Neuronal stem cell (in vitro differentiated cells): ENCODE data around the gene P4HB.
"Not testable (repeated sequence)": the region's sequence is repeated elsewhere in the genome, so short reads cannot be mapped to it uniquely, and the experiment has no call there.

ENCODE experiments used
- DNase-seq: peaks from one replicate; pipeline ENCODE4 v3.0.0-alpha.2; 2013; ENCODE audit warnings: low spot score
- H2AFZ ChIP-seq: one replicate; pipeline ENCODE4 v1.6.1; 2013; ENCODE audit warnings: mild to moderate bottlenecking, low read length, inconsistent platforms
- H2AK5ac ChIP-seq: 2 replicates; pipeline ENCODE4 v1.6.1; 2013; ENCODE audit warnings: low read depth, mild to moderate bottlenecking, inconsistent platforms, low read length, moderate library complexity, mixed read lengths
- H2BK120ac ChIP-seq: 2 replicates; pipeline ENCODE4 v1.6.1; 2013; ENCODE audit warnings: low read depth, mild to moderate bottlenecking, inconsistent platforms, low read length, moderate library complexity, mixed read lengths
- H2BK12ac ChIP-seq: one replicate; pipeline ENCODE4 v1.6.1; 2013; ENCODE audit warnings: low read length, inconsistent platforms
- H2BK15ac ChIP-seq: 2 replicates; pipeline ENCODE4 v1.6.1; 2013; ENCODE audit warnings: mild to moderate bottlenecking, low read length, inconsistent platforms, mixed read lengths
- H2BK5ac ChIP-seq: one replicate; pipeline ENCODE4 v1.6.1; 2013; ENCODE audit warnings: inconsistent platforms, mild to moderate bottlenecking, low read length, moderate library complexity
- H3K14ac ChIP-seq: one replicate; pipeline ENCODE4 v1.6.1; 2013; ENCODE audit warnings: low read length, inconsistent platforms
- H3K18ac ChIP-seq: 2 replicates; pipeline ENCODE4 v1.6.1; 2013; ENCODE audit warnings: low read length, inconsistent platforms
- H3K23ac ChIP-seq: 2 replicates; pipeline ENCODE4 v1.6.1; 2013; ENCODE audit warnings: low read depth, mild to moderate bottlenecking, mixed read lengths, low read length, inconsistent platforms; ENCODE audit not compliant: poor library complexity
- H3K27ac ChIP-seq: replicated peaks from 3 replicates; pipeline ENCODE4 v1.5.1; 2013; ENCODE audit warnings: low read length, inconsistent platforms
- H3K27me3 ChIP-seq, 3 experiments: 2 replicates each; pipeline ENCODE4 v1.6.1; 2013; ENCODE audit warnings: low read length in 3 of 3, mild to moderate bottlenecking in 2 of 3, inconsistent platforms in 1 of 3, low read depth in 1 of 3, mixed read lengths in 1 of 3, moderate library complexity in 1 of 3; ENCODE audit not compliant: control insufficient read depth in 3 of 3, insufficient read depth in 3 of 3
- H3K36me3 ChIP-seq, 2 donors: replicated peaks in 1 of 2; 2 replicates each; pipeline ENCODE4 v1.6.1; 2013; ENCODE audit warnings: low read length in 2 of 2; ENCODE audit not compliant: control insufficient read depth in 2 of 2, insufficient read depth in 2 of 2
- H3K4ac ChIP-seq: 2 replicates; pipeline ENCODE4 v1.6.1; 2013; ENCODE audit warnings: inconsistent platforms, mild to moderate bottlenecking, low read length, moderate library complexity
- H3K4me1 ChIP-seq, 2 donors: 1 replicate in 1 of 2; 2 replicates in 1 of 2; pipeline ENCODE4 v1.6.1; 2013; ENCODE audit warnings: low read length in 2 of 2, low read depth in 1 of 2; ENCODE audit not compliant: control insufficient read depth in 2 of 2, insufficient read depth in 1 of 2
- H3K4me2 ChIP-seq: one replicate; pipeline ENCODE4 v1.6.1; 2013; ENCODE audit warnings: mild to moderate bottlenecking, low read length, inconsistent platforms; ENCODE audit not compliant: insufficient read depth, poor library complexity, severe bottlenecking
- H3K4me3 ChIP-seq, 2 donors: 2 replicates each; pipeline ENCODE4 v1.5.1; 2013; ENCODE audit warnings: low read length in 2 of 2, mild to moderate bottlenecking in 2 of 2, inconsistent platforms in 1 of 2, moderate library complexity in 1 of 2
- H3K79me1 ChIP-seq: one replicate; pipeline ENCODE4 v1.6.1; 2013; ENCODE audit warnings: low read depth, mild to moderate bottlenecking, inconsistent platforms, low read length, moderate library complexity
- H3K9ac ChIP-seq: one replicate; pipeline ENCODE4 v1.6.1; 2013; ENCODE audit warnings: mild to moderate bottlenecking, low read depth, low read length, inconsistent platforms; ENCODE audit not compliant: poor library complexity
- H3K9me3 ChIP-seq, 2 donors: replicated peaks in 1 of 2; 2 replicates each; pipeline versions ENCODE3 to v1.6.1; 2013; ENCODE audit warnings: low read length in 2 of 2, mild to moderate bottlenecking in 2 of 2, inconsistent platforms in 1 of 2, low read depth in 1 of 2, mixed read lengths in 1 of 2, moderate library complexity in 1 of 2; ENCODE audit not compliant: control insufficient read depth in 2 of 2, insufficient read depth in 1 of 2
- H4K8ac ChIP-seq: one replicate; pipeline ENCODE4 v1.6.1; 2013; ENCODE audit warnings: low read depth, mild to moderate bottlenecking, inconsistent platforms, low read length, moderate library complexity
- H4K91ac ChIP-seq: one replicate; pipeline ENCODE4 v1.6.1; 2013; ENCODE audit warnings: low read length, low read depth, mild to moderate bottlenecking, inconsistent platforms; ENCODE audit not compliant: poor library complexity
- WGBS, 2 donors: extraction: QIAGEN DNeasy Blood & Tissue Kit; methylation state at CpG; one replicate each; pipeline ENCODE4 v1.1.7; 2013; ENCODE audit warnings: missing lambda C conversion rate in 2 of 2, mixed read lengths in 1 of 2; ENCODE audit not compliant: insufficient read length in 2 of 2, insufficient replicate concordance in 1 of 2; ENCODE audit errors: extremely low coverage in 2 of 2; 5-methylcytosine and 5-hydroxymethylcytosine counted together

The P4HB gene

GRCh38 chr17:81841866-81842265 lies 18.5 kb downstream of the P4HB start:
- H3K4me2 ChIP-seq = no peak overlapping the region
- no CpG with 5 or more reads among the region's 15 CpGs for WGBS, 2 donors
- H3K4ac ChIP-seq = no peak overlapping the region
- H3K27ac ChIP-seq = no peak overlapping the region
- no peak overlapping the region for H3K9ac ChIP-seq
- H4K91ac ChIP-seq = no peak overlapping the region
- no peak overlapping the region for H3K18ac ChIP-seq
- no peak overlapping the region for H3K4me3 ChIP-seq
- H2BK5ac ChIP-seq = no peak overlapping the region
- H4K8ac ChIP-seq = peak overlapping the region; percentile 82
- H2AK5ac ChIP-seq = peak overlapping the region; percentile 63
- H3K4me1 ChIP-seq = no peaks in the 10 kb centered on the region
- DNase-seq = no peak
- no peaks in the 10 kb centered on the region for H3K27me3 ChIP-seq
- no peak overlapping the region for H2BK15ac ChIP-seq
- H2AFZ ChIP-seq = no peak overlapping the region
- H3K36me3 ChIP-seq = peaks cover 42 to 44% of the 10 kb centered on the region in 2 donors
- no peak overlapping the region for H3K14ac ChIP-seq
- H3K23ac ChIP-seq = no peak overlapping the region
- no peak overlapping the region for H2BK12ac ChIP-seq
- no peak overlapping the region for H2BK120ac ChIP-seq
- no peaks in the 10 kb centered on the region for H3K9me3 ChIP-seq
- peaks cover 7% of the 10 kb centered on the region for H3K79me1 ChIP-seq

DNA sequence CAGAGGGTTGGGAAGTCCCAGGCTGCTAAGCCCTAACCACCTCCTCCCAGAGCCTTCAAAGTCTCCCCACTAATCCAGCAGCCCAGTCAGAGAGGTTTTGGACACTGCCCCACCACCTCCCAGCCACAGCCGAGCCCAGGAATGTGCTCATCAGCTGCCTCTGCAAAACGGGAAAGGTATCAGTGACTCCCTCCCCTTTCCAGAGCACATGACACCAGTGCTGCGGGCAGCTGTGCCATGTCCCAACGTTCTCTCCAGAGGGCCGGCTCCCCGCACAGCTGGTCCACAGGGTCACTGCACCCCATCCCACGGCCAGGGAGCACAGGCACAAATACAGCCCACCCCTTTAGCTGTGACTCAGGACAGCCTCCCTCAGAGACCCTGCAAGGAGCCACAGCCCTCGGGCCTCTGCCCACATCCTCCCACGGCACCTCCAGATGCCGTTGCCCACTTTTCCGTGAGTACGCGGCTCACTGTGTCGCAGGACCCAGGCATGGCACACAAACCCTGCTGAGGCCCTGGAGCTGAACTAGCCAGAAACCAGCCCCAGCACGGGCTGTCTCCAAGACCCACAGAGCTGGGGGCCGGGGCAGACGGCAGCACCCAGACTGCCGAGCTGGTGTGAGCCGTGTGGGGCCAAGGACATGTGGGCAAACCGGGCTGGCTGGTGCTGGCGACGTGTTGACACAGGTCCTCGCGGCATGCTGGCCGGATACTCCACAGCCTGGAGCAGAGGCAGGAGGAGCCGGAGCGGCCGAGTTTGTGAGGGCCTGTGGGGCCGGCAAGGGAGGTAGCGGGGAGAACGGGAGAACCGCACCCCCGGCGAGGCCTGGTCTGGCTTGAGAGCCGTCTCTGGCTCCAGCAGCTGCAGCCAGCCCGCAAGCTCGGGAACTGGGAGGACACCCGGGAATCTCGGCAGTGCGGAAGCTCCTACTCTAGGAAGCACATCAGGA lies 19.2 kb downstream of the P4HB start:
- Histone ChIP-seq H2BK5ac (peak overlapping the region; percentile 75), H3K9me3 (no peaks in the 10 kb centered on the region), H2AFZ (no peak overlapping the region), H2AK5ac (peak overlapping the region; percentile 63), H3K23ac (peak overlapping the region; percentile 96), H3K14ac (no peak overlapping the region), H3K36me3 (peaks cover 35 to 37% of the 10 kb centered on the region in 2 donors), H3K4me2 (peak overlapping the region; percentile 2), H2BK12ac (peak overlapping the region; percentile 41), H2BK120ac (no peak overlapping the region), H3K27ac (no peak overlapping the region), H3K79me1 (peaks cover 7% of the 10 kb centered on the region), H2BK15ac (peak overlapping the region; percentile 81), H3K18ac (peak overlapping the region; percentile 28), H3K27me3 (no peaks in the 10 kb centered on the region), H3K4me1 (no peaks in the 10 kb centered on the region), H3K9ac (peak overlapping the region; percentile 50), H3K4me3 (no peak overlapping the region), H4K91ac (no peak overlapping the region), H4K8ac (peak overlapping the region; percentile 92), H3K4ac (no peak overlapping the region)
- no peak for DNase-seq
- no CpG with 5 or more reads among the region's 40 CpGs for WGBS, 2 donors

GRCh38 chr17:81840059-81840458 lies 20.3 kb downstream of the P4HB start:
- not testable (repeated sequence) for H3K4me2 ChIP-seq, H2BK120ac ChIP-seq, H2BK12ac ChIP-seq, H3K4ac ChIP-seq, H2BK5ac ChIP-seq, H2AK5ac ChIP-seq, DNase-seq, H3K27ac ChIP-seq, H3K4me3 ChIP-seq, H2AFZ ChIP-seq, H3K4me1 ChIP-seq, H4K91ac ChIP-seq, H4K8ac ChIP-seq, H3K27me3 ChIP-seq, H3K23ac ChIP-seq, H2BK15ac ChIP-seq, H3K79me1 ChIP-seq, H3K9me3 ChIP-seq, H3K9ac ChIP-seq, H3K14ac ChIP-seq, H3K18ac ChIP-seq
- no CpG with 5 or more reads among the region's 5 CpGs for WGBS, 2 donors
- peaks cover 27 to 29% of the 10 kb centered on the region in 2 donors for H3K36me3 ChIP-seq

DNA sequence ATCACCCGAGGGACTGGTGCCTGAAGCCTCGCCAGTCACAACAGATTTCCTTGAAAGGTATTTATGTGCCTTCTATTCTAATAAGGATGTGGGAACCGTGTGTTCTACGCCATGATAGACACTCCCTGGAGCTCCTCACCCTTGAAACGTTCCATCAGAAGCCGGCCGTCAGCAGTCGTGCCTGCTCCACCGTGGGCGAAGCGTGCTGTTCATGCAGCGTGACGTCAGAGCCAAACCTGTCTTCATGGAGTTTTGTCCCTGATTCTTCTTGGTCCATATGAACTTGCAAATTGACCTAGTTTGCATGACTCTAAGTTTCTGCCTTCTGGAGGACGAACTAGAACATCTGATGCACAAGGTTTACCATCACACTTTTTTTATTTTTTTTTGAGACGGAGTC lies 21.0 kb downstream of the P4HB start:
- no peak overlapping the region for H3K9ac ChIP-seq
- H3K27ac ChIP-seq = no peak overlapping the region

More for the DNA sequence above, 21.0 kb downstream of the P4HB start:
- Histone ChIP-seq H3K9me3 (no peaks in the 10 kb centered on the region), H2BK15ac (no peak overlapping the region), H3K4ac (no peak overlapping the region), H2BK120ac (no peak overlapping the region), H2AK5ac (no peak overlapping the region), H3K4me2 (no peak overlapping the region), H3K4me1 (peaks cover 0 to 1% of the 10 kb centered on the region in 2 donors), H2AFZ (peak overlapping the region; percentile 37), H2BK5ac (no peak overlapping the region), H3K14ac (no peak overlapping the region), H3K79me1 (peaks cover 12% of the 10 kb centered on the region), H3K18ac (no peak overlapping the region), H4K8ac (no peak overlapping the region), H3K27me3 (no peaks in the 10 kb centered on the region), H3K4me3 (no peak overlapping the region), H2BK12ac (no peak overlapping the region), H4K91ac (no peak overlapping the region), H3K23ac (no peak overlapping the region), H3K36me3 (peaks cover 19 to 21% of the 10 kb centered on the region in 2 donors)
- no CpG with 5 or more reads among the region's 15 CpGs for WGBS, 2 donors
- DNase-seq = no peak
